PC-3 (cell line): Measurements from ENCODE around the gene CLCF1.

Experiments used
- CTCF ChIP-seq: fragments of 300-600 bp; sonication (generic); conservative IDR thresholded peaks from 2 replicates; pipeline ENCODE4 v1.5.1; 2017; ENCODE audit warnings: antibody characterized with exemption, low read depth, mild to moderate bottlenecking, low read length
- EZH2 ChIP-seq: fragments of 300-600 bp; sonication (generic); IDR thresholded peaks from one replicate; pipeline ENCODE4 v1.6.1; 2017; ENCODE audit warnings: antibody characterized with exemption, mild to moderate bottlenecking, low read length; ENCODE audit not compliant: unreplicated experiment
- EZH2phosphoT487 ChIP-seq: fragments of 300-600 bp; sonication (generic); IDR thresholded peaks from 2 replicates; pipeline ENCODE4 v1.6.1; 2018; ENCODE audit warnings: mild to moderate bottlenecking, antibody characterized with exemption, low read length, borderline replicate concordance

- TF ChIP-seq CTCF = no peak
- TF ChIP-seq EZH2 = no peak
- TF ChIP-seq EZH2phosphoT487 = no peak
Observed at GRCh38 chr11:67418476-67419281, 45.3 kb upstream of the CLCF1 start.
